GM21723 (cell line): ENCODE results near the gene OR51T1.
"Not testable (repeated sequence)": the region's sequence is repeated elsewhere in the genome, so short reads cannot be mapped to it uniquely, and the experiment has no call there.

ENCODE experiments used
- ATAC-seq: cut with Tn5 transposase; IDR thresholded peaks from one replicate; pipeline ENCODE4 v1.9.1; 2021; ENCODE audit warnings: mild to moderate bottlenecking, moderate library complexity; ENCODE audit not compliant: unreplicated experiment

OR51T1 gene

GRCh38 chr11:4881860-4882500, at the start of gene OR51T1:
TSS of gene OR51T1 (plus strand) at chr11:4881900. CDS start at chr11:4881900, 0 bp downstream.
- ATAC-seq, result no peak

GRCh38 chr11:4839851-4840549, 41.7 kb upstream of the OR51T1 start:
- ATAC-seq, result no peak

DNA sequence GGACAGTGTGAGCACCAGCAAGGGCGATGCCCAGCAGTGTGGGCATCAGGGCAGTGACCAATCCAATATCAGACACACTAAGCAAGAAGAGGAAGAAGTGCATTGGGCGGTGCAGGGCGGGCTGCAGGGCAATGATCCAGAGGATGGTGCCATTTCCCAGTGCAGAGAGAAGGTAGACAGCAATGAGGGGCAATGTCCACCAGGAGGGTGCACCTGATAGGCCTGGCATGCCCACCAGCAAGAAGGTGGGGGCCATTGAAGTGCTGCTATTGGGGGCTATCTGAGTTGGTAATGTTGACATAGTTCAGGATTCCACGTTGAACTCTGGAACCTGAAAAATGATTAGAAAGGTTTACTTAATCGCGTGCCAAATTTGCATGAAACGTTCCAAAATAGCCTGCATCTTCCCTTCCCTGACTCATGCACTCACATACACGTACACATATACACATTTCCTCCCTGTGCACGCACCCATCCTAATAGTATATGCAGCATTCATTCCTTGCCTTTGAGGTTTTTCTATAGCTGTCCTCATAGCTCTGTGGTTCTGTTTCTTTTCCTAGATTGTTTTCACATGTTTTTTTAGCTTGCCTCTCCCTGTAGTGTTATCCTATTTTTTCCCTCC, 32.7 kb upstream of the OR51T1 start, which contains the start of gene OR51S1:
TSS of gene OR51S1 (minus strand) at position 301 of the 625 bp plus-strand sequence. CDS start at position 301, 0 bp downstream.
- ATAC-seq, result no peak

GRCh38 chr11:4851033-4851432, 30.7 kb upstream of the OR51T1 start:
- ATAC-seq, result no peak

DNA sequence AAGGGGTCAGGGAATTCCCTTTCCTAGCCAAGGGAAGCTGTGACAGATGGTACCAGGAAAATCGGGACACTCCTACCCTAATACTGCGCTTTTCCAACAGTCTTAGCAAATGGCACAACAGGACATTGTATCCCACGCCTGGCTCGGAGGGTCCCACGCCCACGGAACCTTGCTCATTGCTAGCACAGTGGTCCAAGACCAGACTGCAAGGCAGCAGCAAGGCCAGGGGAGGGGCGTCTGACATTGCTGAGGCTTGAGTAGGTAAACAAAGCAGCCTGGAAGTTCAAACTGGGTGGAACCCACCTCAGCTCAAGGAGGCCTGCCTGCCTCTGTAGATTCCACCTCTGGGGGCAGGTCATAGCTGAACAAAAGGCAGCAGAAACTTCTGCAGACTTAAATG, 27.4 kb upstream of the OR51T1 start:
- ATAC-seq, result not testable (repeated sequence)

DNA sequence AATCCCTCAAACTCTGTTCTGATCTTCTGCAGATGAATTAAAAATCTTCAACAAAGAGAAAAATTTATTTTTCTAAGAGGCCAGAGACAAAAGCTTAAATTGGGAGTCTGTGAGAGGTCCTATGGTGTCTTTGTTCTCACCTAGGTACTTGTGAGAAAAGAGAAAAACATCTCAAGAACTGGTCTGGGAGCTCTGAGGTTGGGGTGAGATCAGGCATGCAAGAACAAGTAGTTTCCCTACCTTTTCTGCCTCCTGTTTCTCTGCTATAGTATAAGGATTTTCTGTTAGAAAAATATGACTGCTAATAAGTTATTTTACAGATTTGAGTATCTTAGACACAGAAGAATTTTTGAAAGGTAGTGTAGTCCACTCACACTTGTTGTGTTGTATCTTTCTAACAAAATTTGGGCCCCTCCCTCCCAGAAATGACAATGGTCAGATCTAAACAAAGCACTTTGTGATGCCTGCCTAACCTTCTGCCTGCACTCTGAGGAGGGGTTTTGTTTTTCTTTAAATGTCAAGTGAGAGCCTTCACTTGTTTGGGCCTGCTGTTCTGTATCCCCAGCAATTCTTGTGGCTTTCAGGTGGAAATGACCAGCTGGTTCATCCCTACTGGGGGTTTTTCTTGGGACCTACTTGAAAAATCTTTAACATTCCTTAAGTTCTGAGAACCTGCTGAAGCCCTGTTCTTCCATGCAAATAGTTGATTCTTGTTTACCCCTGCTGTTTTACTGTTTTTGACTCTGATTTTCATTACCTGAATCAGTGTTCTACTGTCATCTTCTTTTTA, 19.1 kb upstream of the OR51T1 start:
- ATAC-seq, result no peak

- ATAC-seq, result no peak
Observed at GRCh38 chr11:4863876-4864275, 17.8 kb upstream of the OR51T1 start.

DNA sequence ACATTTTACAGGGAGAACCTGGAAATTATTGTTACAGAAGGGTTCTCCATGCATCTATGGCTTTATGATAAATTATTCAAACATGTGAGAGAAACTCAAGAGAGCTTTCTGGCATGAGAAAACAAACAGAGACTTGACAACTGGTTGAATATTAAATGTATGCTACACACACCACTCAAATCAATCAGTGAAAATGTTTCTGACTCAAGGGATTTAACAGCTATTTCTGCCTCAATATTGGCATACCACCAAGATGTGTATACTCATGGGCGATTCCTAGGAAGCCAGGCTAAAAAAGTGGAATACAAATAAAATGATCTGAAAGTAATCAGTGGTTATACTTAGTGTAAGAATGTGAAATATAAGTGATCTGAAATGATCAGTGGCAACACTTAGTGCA, 15.8 kb upstream of the OR51T1 start:
- ATAC-seq, result no peak

GRCh38 chr11:4881188-4881587, 512 bp upstream of the OR51T1 start:
- ATAC-seq, result no peak

DNA sequence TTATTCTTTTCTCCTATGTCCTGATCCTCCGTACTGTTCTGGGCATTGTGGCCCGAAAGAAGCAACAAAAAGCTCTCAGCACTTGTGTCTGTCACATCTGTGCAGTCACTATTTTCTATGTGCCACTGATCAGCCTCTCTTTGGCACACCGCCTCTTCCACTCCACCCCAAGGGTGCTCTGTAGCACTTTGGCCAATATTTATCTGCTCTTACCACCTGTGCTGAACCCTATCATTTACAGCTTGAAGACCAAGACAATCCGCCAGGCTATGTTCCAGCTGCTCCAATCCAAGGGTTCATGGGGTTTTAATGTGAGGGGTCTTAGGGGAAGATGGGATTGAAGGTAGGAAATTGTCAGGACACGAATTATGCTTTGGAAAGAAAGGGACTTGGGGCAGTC, 843 bp downstream of the OR51T1 start:
- no peak for ATAC-seq

DNA sequence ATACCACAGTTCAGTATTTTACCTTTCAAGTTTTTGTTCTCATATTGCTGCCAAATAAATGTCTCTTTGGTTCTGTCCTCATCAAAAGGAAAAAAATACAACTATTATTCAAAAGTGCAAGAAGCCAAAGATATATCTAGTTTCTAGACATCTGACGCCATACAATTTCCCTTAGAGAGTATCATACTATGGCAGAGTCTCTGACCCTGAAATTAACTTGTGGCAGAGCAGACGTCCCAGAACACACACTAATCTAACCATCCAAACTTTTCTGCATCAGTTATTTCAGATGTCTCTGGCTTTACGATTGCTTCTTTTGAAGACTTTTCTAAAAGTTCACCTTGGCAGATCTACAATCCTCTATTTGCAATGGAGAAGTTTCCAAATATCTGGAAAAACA, 2.7 kb downstream of the OR51T1 start:
- ATAC-seq, result no peak

DNA sequence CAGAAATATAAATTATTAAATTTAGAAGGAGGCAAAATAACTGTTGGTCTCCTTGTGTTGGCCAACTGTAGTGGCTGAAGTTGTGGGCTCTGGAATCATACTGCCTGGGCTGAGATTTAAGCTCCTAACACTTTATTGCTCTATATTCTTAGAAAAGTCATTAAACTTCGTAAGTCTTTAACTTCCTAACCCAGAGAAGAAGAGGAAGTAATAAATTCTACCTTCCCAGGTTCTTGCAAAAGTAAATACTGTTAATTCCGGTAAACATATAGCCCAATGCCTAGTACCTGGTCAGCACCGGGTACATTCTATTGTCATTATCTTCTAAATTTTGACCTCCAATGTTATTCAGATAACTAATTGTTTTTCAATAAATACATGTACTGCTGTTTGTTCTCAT, 4.5 kb downstream of the OR51T1 start:
- ATAC-seq, result no peak

GRCh38 chr11:4887591-4887990, 5.9 kb downstream of the OR51T1 start:
- no peak for ATAC-seq

- no peak for ATAC-seq
Observed at GRCh38 chr11:4890279-4890678, 8.6 kb downstream of the OR51T1 start.

DNA sequence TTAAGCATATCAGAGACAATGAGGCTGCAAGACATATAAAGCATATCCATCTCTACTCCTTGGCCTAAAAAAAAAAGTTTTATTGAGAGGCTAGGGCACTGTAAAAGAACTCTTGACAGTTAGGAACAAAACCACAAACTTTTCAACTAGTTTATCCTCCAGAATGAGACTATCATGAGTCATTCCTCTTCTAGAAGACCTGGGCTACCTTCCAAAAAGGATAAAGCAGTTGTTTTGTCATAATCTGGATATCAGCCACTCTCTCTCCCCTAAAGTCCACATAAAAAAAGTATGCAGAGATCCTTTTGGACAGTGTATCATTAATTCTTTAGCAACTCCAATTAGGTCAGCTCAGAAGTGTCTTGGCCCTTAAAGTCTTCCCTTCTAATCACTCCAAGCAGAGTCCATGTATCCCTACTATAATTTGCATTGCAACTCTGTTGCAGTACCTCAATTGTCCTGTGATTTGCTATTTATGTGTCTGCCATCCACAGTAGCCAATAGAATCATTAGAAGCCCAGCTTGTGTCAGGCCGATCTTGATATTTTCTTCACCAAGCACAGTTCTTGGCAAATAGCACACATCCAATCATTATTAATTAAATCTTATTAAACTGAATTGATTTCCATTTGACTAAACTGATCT, 10.4 kb downstream of the OR51T1 start:
- ATAC-seq, result no peak

GRCh38 chr11:4903484-4903883, 21.8 kb downstream of the OR51T1 start, which contains the start of gene OR51A7:
TSS of gene OR51A7 (plus strand) at chr11:4903783. CDS start at chr11:4907370, 3,587 bp downstream.
- no peak for ATAC-seq

GRCh38 chr11:4916581-4916980, 34.9 kb downstream of the OR51T1 start:
- no peak for ATAC-seq

GRCh38 chr11:4919250-4919649, 37.5 kb downstream of the OR51T1 start, which contains the start of gene OR51G2:
TSS of gene OR51G2 (minus strand) at chr11:4919350. CDS start at chr11:4915663, 3,687 bp downstream.
- no peak for ATAC-seq

DNA sequence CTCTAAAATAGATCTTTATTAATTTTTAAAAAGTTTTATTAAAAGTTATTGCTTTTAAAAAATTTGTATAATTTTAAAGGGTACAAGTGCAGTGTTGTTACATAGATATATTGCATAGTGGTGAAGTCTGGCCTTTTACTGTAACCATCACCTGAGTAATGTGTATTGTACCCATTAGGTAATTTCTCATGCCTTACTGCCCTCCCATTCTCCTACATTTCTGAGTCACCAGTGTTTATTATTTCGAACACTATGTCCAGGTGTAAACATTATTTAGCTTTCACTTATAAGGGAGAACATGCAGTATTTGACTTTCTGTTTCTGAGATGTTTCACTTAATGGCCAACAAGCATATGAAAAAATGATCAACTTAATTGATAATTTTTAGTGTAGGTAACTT, 40.1 kb downstream of the OR51T1 start:
- no peak for ATAC-seq

DNA sequence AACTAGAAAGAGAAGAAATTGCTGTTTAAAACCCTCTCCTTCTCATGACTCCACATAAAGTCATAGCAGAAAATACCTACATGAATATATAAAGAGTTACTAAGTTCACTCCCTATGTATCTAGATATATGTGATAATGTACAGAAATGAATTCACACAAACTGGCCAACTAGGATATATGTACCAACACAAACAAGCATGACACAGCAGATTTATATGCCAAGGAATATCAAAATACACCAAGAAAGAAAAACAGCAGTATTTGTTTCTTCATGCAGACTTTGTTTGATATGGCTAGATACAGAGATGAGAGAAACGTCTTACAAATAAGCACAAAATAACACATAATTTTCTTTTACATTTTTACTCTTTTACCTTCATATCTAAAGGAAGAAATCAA, 40.6 kb downstream of the OR51T1 start:
- ATAC-seq, result no peak

DNA sequence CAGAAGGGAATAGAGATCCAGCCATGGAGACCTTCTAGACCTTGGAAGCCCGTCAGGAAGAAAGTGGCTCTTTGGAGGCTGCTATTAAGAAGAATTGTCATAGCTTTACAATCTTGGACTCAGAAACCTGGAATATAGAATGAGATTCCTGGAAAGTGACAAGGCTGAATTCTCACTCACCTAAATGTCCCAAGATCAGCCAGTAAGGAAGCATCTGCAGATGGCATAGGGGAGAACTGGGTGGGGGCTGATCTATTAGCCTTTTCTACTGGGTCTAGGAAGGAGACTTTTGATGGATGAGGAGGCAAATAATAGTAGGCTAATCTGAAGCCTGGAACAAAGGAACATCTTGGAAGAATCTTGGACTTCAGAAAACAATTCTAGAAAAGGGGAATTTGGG, 42.5 kb downstream of the OR51T1 start, which contains the start of gene OR51G1:
TSS of gene OR51G1 (minus strand) at position 101 of the 400 bp plus-strand sequence. CDS start at position 101, 0 bp downstream.
- ATAC-seq, result no peak
